Prostate gland (tissue), 2 donors: Measurements from ENCODE around the gene SCMH1.

Source experiments
- POLR2A ChIP-seq: fragments of 450-650 bp; IDR thresholded peaks from one replicate; pipeline ENCODE4 v1.6.1; 2016; ENCODE audit warnings: antibody characterized with exemption, mild to moderate bottlenecking
- TF ChIP-seq, protein P1 (sequence below), 4 experiments: fragments of 200-600 bp in 2 of 4; fragments of 450-650 bp in 2 of 4; sonication (generic) in 2 of 4; IDR thresholded peaks; 1 replicate in 3 of 4; 2 replicates in 1 of 4; pipeline ENCODE4 v1.5.1; 2016 to 2019; ENCODE audit warnings: antibody characterized with exemption in 4 of 4, mild to moderate bottlenecking in 2 of 4, moderate library complexity in 2 of 4

DNA sequence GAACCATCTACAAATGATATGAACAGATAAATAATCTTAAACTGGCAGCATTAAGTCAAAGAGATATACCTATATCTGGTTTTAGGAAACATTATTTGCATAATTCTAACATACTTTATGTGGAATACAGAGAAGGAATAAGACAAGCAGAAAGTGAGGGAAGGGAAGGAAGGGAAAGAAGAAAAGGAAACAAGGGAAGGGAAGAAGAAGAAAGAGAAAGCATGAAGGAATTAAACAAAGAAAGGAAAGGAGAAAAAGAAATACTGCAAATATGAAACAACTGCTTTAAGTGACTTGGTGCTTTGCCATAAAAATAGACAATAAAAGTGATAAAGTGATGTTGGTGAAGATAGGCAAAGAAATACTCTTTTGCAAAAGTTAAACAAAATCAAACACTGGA, 20.1 kb downstream of the SCMH1 start:
- no peak for TF ChIP-seq POLR2A
- TF ChIP-seq, protein P1, sequence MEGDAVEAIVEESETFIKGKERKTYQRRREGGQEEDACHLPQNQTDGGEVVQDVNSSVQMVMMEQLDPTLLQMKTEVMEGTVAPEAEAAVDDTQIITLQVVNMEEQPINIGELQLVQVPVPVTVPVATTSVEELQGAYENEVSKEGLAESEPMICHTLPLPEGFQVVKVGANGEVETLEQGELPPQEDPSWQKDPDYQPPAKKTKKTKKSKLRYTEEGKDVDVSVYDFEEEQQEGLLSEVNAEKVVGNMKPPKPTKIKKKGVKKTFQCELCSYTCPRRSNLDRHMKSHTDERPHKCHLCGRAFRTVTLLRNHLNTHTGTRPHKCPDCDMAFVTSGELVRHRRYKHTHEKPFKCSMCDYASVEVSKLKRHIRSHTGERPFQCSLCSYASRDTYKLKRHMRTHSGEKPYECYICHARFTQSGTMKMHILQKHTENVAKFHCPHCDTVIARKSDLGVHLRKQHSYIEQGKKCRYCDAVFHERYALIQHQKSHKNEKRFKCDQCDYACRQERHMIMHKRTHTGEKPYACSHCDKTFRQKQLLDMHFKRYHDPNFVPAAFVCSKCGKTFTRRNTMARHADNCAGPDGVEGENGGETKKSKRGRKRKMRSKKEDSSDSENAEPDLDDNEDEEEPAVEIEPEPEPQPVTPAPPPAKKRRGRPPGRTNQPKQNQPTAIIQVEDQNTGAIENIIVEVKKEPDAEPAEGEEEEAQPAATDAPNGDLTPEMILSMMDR (IDR thresholded peaks at IDR 0.05) = no peak
